GM12878 (cell line): ENCODE results near the gene REEP6. TPM values are rescaled to one million over a fixed set of nuclear protein-coding genes. Genes with fewer than 3 reads are reported as not detected.

Experiments used
- ATAC-seq: fragments of 200-7000 bp; cut with Tn5 transposase; 3 replicates; pipeline ENCODE4 v1.9.1; 2020; ENCODE audit warnings: mild to moderate bottlenecking, moderate library complexity
- BruUV-seq: library from RNA; stranded (reverse); fragments of 400-500 nt; replicated peaks from 2 replicates; lab custom pipeline; 2021; lab: Mats Ljungman, UMichigan
- CTCF ChIA-PET: fragments of 300-600 bp; sonication (Branson Sonifier 250); formaldehyde crosslinking; extraction: SDS; loops from one replicate; lab custom pipeline; 2021; ENCODE audit warnings: inconsistent platforms; lab: Yijun Ruan, JAX
- POLR2A ChIA-PET: fragments of 350-600 bp; formaldehyde crosslinking; extraction: SDS; loops from one replicate; lab custom pipeline; 2021; ENCODE audit warnings: inconsistent platforms; lab: Charles Lee
- RAD21 ChIA-PET: fragments of 300-600 bp; sonication (Branson Sonifier 250); formaldehyde crosslinking; loops from one replicate; lab custom pipeline; 2023; ENCODE audit warnings: antibody characterized with exemption; ENCODE audit not compliant: unreplicated experiment; lab: Charles Lee
- SMC1A ChIA-PET: fragments of 300-600 bp; sonication (Branson Sonifier 250); formaldehyde crosslinking; loops from one replicate; lab custom pipeline; 2023; ENCODE audit not compliant: unreplicated experiment, uncharacterized antibody; lab: Charles Lee
- DNase-seq: peaks from one replicate; pipeline ENCODE4 v3.0.0-alpha.2; 2011; ENCODE audit warnings: low read depth, low spot score
- FAIRE-seq: peaks from 3 replicates; lab custom pipeline; 2011; peaks lifted over from hg19 to GRCh38; lab: Jason Lieb, UNC
- H2AFZ ChIP-seq: 2 replicates; pipeline ENCODE4 v1.6.0; 2011; ENCODE audit warnings: low read depth, low read length, control low read depth; ENCODE audit not compliant: control insufficient read depth
- H3K27ac ChIP-seq: 2 replicates; pipeline ENCODE4 v1.5.1; 2011; ENCODE audit warnings: control low read depth; ENCODE audit not compliant: control insufficient read depth, insufficient read depth
- H3K27me3 ChIP-seq, 2 experiments: replicated peaks in 1 of 2; 2 replicates each; pipeline versions ENCODE4 v1.6.0 to v1.6.1; 2011; ENCODE audit warnings: low read length in 1 of 2; ENCODE audit not compliant: control insufficient read depth in 2 of 2, insufficient read depth in 2 of 2
- H3K36me3 ChIP-seq, 2 experiments: 2 replicates each; pipeline ENCODE4 v1.5.1; 2011; ENCODE audit warnings: low read length in 1 of 2; ENCODE audit not compliant: control insufficient read depth in 2 of 2, insufficient read depth in 2 of 2
- H3K4me1 ChIP-seq: 2 replicates; pipeline ENCODE4 v1.6.1; 2011; ENCODE audit warnings: mild to moderate bottlenecking, low read length, moderate library complexity, mixed read lengths; ENCODE audit not compliant: control insufficient read depth, insufficient read depth
- H3K4me2 ChIP-seq: 2 replicates; pipeline ENCODE4 v1.6.0; 2011; ENCODE audit warnings: control low read depth; ENCODE audit not compliant: control insufficient read depth, insufficient read depth
- H3K4me3 ChIP-seq: fragments of 200-600 bp; sonication (generic); 2 replicates; pipeline ENCODE4 v1.5.1; 2016
- H3K79me2 ChIP-seq: 2 replicates; pipeline ENCODE4 v1.6.0; 2011; ENCODE audit warnings: low read length; ENCODE audit not compliant: control insufficient read depth, insufficient read depth
- H3K9ac ChIP-seq: 2 replicates; pipeline ENCODE4 v1.8.0; 2011; ENCODE audit warnings: low read length, control low read depth, mixed read lengths; ENCODE audit not compliant: control insufficient read depth, insufficient read depth
- H3K9me3 ChIP-seq: replicated peaks from 3 replicates; pipeline ENCODE4 v1.5.1; 2011; ENCODE audit warnings: mild to moderate bottlenecking, low read length; ENCODE audit not compliant: control insufficient read depth, insufficient read depth
- H4K20me1 ChIP-seq: 2 replicates; pipeline ENCODE4 v1.6.0; 2011; ENCODE audit not compliant: control insufficient read depth, insufficient read depth
- KDM1A ChIP-seq: fragments of 200-600 bp; sonication (generic); IDR thresholded peaks from 2 replicates; pipeline ENCODE4 v1.6.1; 2016; ENCODE audit warnings: borderline replicate concordance
- KLF5 ChIP-seq: fragments of 450-650 bp; IDR thresholded peaks from 2 replicates; pipeline ENCODE4 v1.6.1; 2014; ENCODE audit warnings: mild to moderate bottlenecking; ENCODE audit not compliant: partially characterized antibody
- MEF2B ChIP-seq: fragments of 450-650 bp; IDR thresholded peaks from 2 replicates; pipeline ENCODE4 v1.6.1; 2018; ENCODE audit warnings: mild to moderate bottlenecking, moderate library complexity; ENCODE audit not compliant: partially characterized antibody, poor library complexity, severe bottlenecking
- MXI1 ChIP-seq: fragments of 150-350 bp; IDR thresholded peaks from 2 replicates; pipeline ENCODE4 v1.6.1; 2011; ENCODE audit warnings: low read depth, mild to moderate bottlenecking, inconsistent platforms, low read length, improper control_type of control experiment
- NFYB ChIP-seq: IDR thresholded peaks from 2 replicates; pipeline ENCODE4 v1.6.1; 2011; ENCODE audit warnings: low read depth, mild to moderate bottlenecking, low read length, improper control_type of control experiment, moderate library complexity; ENCODE audit not compliant: insufficient read depth
- RCOR1 ChIP-seq: conservative IDR thresholded peaks from 2 replicates; pipeline ENCODE4 v1.6.1; 2012; ENCODE audit warnings: low read depth, low read length, improper control_type of control experiment
- RUNX3 ChIP-seq: IDR thresholded peaks from 2 replicates; pipeline ENCODE4 v1.6.1; 2012; ENCODE audit warnings: low read length, inconsistent platforms
- TARDBP ChIP-seq: IDR thresholded peaks from 2 replicates; pipeline ENCODE4 v1.6.1; 2016; ENCODE audit warnings: borderline replicate concordance
- WGBS: methylation state at CpG from one replicate; pipeline ENCODE4 v1.1.6; 2016; ENCODE audit warnings: low lambda C conversion rate; ENCODE audit not compliant: insufficient replicate concordance, insufficient coverage; ENCODE audit errors: missing lambda C conversion rate; 5-methylcytosine and 5-hydroxymethylcytosine counted together
- in situ Hi-C: fragments of 300-500 bp; cut with MboI; formaldehyde crosslinking; loops from 9 replicates; pipeline ENCODE4 v1.14.3; 2018; ENCODE audit warnings: mixed read lengths
- intact Hi-C: fragments of 100-400 bp; cut with micrococcal nuclease; formaldehyde crosslinking; loops from one replicate; pipeline ENCODE4 v1.14.2; 2022; ENCODE audit not compliant: unreplicated experiment
- polyA plus RNA-seq, 11 experiments: library from polyadenylated mRNA; depleted of rRNA in 4 of 11; unstranded in 6 of 11; stranded (reverse) in 5 of 11; fragments of >200 nt; fragmentation: Nextera tagmentation in 4 of 11; fragmentation: Illumina TruSeq in 1 of 11; extraction: Ambion mirVana in 4 of 11; extraction: Trizol in 1 of 11; gene quantifications; 1 replicate in 1 of 11; 2 replicates in 10 of 11; pipeline versions ENCODE4 v1.2.1 to v1.2.3, GENCODE V29; 2011 to 2016; ENCODE audit warnings: inconsistent platforms in 2 of 11, missing spikeins in 2 of 11, low read depth in 1 of 11
- total RNA-seq, 4 experiments: library from RNA; depleted of rRNA in 3 of 4; stranded (reverse); fragments of >200 nt in 3 of 4; fragmentation: Illumina TruSeq in 1 of 4; extraction: Trizol in 1 of 4; gene quantifications; 2 replicates each; pipeline versions ENCODE4 v1.2.1 to v1.2.3, GENCODE V29; 2013 to 2021

REEP6 gene
- total and polyA plus RNA-seq, 10 of the 15 experiments (the other 5 are each of a cell fraction or from before 2014, with no cell fraction given): 0.06 to 1.1 (median 0.39) TPM; not detected in 2

DNA sequence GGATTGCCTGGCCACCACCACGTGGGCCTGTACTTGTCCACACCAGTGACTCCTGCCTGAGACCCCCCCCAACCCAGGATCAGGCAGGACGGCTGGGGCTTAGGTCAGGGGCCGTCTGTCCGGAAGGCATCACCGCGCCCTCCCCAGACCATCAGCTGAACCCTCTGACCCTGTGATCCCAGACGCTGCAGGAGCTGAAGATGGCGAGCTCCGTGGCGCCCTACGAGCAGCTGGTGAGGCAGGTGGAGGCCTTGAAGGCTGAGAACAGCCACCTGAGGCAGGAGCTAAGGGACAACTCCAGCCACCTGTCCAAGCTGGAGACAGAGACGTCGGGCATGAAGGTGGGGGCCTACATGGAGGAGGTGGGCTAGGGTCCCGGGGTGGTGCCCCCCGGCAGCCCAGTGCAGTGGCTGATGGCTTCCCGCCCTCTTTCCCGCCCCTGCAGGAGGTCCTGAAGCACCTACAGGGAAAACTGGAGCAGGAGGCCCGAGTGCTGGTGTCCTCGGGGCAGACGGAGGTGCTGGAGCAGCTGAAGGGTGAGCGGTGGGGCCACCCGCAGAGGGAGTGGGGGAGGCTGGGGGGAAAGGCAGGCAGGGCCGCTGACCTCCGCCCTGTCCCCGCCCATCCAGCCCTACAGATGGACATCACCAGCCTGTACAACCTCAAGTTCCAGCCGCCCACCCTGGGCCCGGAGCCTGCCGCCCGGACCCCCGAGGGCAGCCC, 38.0 kb upstream of the REEP6 start:
- WGBS: 51% methylated on average over 27 of the region's 30 CpGs
- no peak for DNase-seq
- H3K4me3 ChIP-seq: no peak overlapping the region
- no peaks in the 10 kb centered on the region; the same call in 2 of the 3 replicates for H3K9me3 ChIP-seq
- H2AFZ ChIP-seq: no peak overlapping the region
- TF ChIP-seq NFYB (no peak), RCOR1 (no peak), MEF2B (no peak), RUNX3 (no peak), TARDBP (no peak), MXI1 (no peak), KDM1A (no peak), KLF5 (no peak)
- in situ Hi-C loops (no loop called here), intact Hi-C loops (no loop called here)
- ChIA-PET CTCF (no interaction called here), POLR2A (interaction anchor here (0.6 kb wide), 1 partner anchor 16 kb away, joined by 3 read pairs; no protein-coding TSS in a partner anchor), RAD21 (no interaction called here), SMC1A (no interaction called here)
- no peaks in the 10 kb centered on the region for H3K79me2 ChIP-seq
- no peak overlapping the region for H3K27ac ChIP-seq
- H4K20me1 ChIP-seq: no peaks in the 10 kb centered on the region
- FAIRE-seq: no peak
- peaks cover 5 to 8% of the 10 kb centered on the region in 2 experiments; a peak in 3 of 4 replicates for H3K27me3 ChIP-seq
- ATAC-seq: no peak
- H3K36me3 ChIP-seq: no peaks in the 10 kb centered on the region
- H3K9ac ChIP-seq: no peak overlapping the region
- BruUV-seq: no TSS peak
- H3K4me1 ChIP-seq: peaks cover 3% of the 10 kb centered on the region
- H3K4me2 ChIP-seq: no peak overlapping the region
